HEK293 (cell line): ENCODE measurements around the gene CYP2R1.

Experiments used
- CTCF ChIA-PET: fragments of 350-600 bp; formaldehyde crosslinking; extraction: SDS; loops from one replicate; lab custom pipeline; 2021; ENCODE audit warnings: antibody characterized with exemption; lab: Yijun Ruan, JAX
- POLR2A ChIA-PET: fragments of 300-600 bp; formaldehyde crosslinking; extraction: SDS; loops from one replicate; lab custom pipeline; 2020; ENCODE audit warnings: antibody characterized with exemption, inconsistent platforms; lab: Yijun Ruan, JAX
- H3K27ac ChIP-seq: fragments of 200-500 bp; sonication (Bioruptor generic); 2 replicates; pipeline ENCODE4 v1.5.1; 2014; ENCODE audit warnings: low read depth, low read length, control low read depth, inconsistent platforms; ENCODE audit errors: extremely low read depth
- H3K36me3 ChIP-seq, 2 experiments: fragments of 200-500 bp in 1 of 2; sonication (Bioruptor generic) in 1 of 2; 1 replicate in 1 of 2; 2 replicates in 1 of 2; pipeline ENCODE4 v1.5.1; 2014 to 2017; ENCODE audit warnings: inconsistent platforms in 2 of 2, low read length in 2 of 2; ENCODE audit not compliant: control insufficient read depth in 2 of 2, insufficient read depth in 1 of 2
- H3K4me1 ChIP-seq: fragments of 200-500 bp; sonication (Bioruptor generic); 2 replicates; pipeline ENCODE4 v1.5.1; 2014; ENCODE audit warnings: mild to moderate bottlenecking, low read length, inconsistent platforms; ENCODE audit not compliant: control insufficient read depth, insufficient read depth
- H3K4me3 ChIP-seq: 2 replicates; pipeline ENCODE4 v1.5.1; 2011; ENCODE audit warnings: low read depth, mild to moderate bottlenecking, control low read depth, low read length, moderate library complexity
- H3K9me3 ChIP-seq: fragments of 200-500 bp; sonication (Bioruptor generic); 2 replicates; pipeline ENCODE4 v1.5.1; 2014; ENCODE audit warnings: low read depth, low read length, inconsistent platforms; ENCODE audit not compliant: control insufficient read depth, insufficient read depth
- GLI2 ChIP-seq: fragments of 450-650 bp; formaldehyde crosslinking; IDR thresholded peaks from 2 replicates; pipeline ENCODE4; 2017; ENCODE audit warnings: missing biosample characterization, missing genetic modification characterization, low read depth, borderline replicate concordance
- RBAK ChIP-seq: fragments of 450-650 bp; formaldehyde crosslinking; IDR thresholded peaks from 2 replicates; pipeline ENCODE4 v1.5.1; 2016; ENCODE audit warnings: missing biosample characterization, missing genetic modification characterization
- SP7 ChIP-seq: fragments of 450-650 bp; formaldehyde crosslinking; IDR thresholded peaks from 2 replicates; pipeline ENCODE4 v1.5.1; 2016; ENCODE audit warnings: missing biosample characterization, missing genetic modification characterization
- TCF7L2 ChIP-seq: IDR thresholded peaks from 2 replicates; pipeline ENCODE4 v1.6.1; 2011; ENCODE audit warnings: low read depth, mild to moderate bottlenecking, inconsistent platforms, low read length, moderate library complexity, borderline replicate concordance
- ZFP41 ChIP-seq: fragments of 450-650 bp; formaldehyde crosslinking; IDR thresholded peaks from 2 replicates; pipeline ENCODE4 v1.5.1; 2016; ENCODE audit warnings: missing biosample characterization, missing genetic modification characterization, borderline replicate concordance
- ZNF112 ChIP-seq: fragments of 450-650 bp; formaldehyde crosslinking; IDR thresholded peaks from 2 replicates; pipeline ENCODE4 v1.5.0; 2017; ENCODE audit warnings: missing biosample characterization, missing genetic modification characterization
- ZNF302 ChIP-seq: fragments of 450-650 bp; formaldehyde crosslinking; IDR thresholded peaks from 2 replicates; pipeline ENCODE4 v1.5.1; 2016; ENCODE audit warnings: missing biosample characterization, missing genetic modification characterization, low read depth
- ZNF623 ChIP-seq: fragments of 450-650 bp; formaldehyde crosslinking; IDR thresholded peaks from 2 replicates; pipeline ENCODE4 v1.5.1; 2016; ENCODE audit warnings: missing biosample characterization, missing genetic modification characterization
- ZNF677 ChIP-seq: fragments of 450-650 bp; IDR thresholded peaks from 2 replicates; pipeline ENCODE4 v1.5.0; 2018; ENCODE audit warnings: missing biosample characterization, mild to moderate bottlenecking, missing genetic modification characterization, moderate library complexity
- TF ChIP-seq, protein P1 (sequence below): fragments of 450-650 bp; formaldehyde crosslinking; IDR thresholded peaks from 2 replicates; pipeline ENCODE4 v1.5.1; 2016; ENCODE audit warnings: missing biosample characterization, missing genetic modification characterization

The CYP2R1 gene

DNA sequence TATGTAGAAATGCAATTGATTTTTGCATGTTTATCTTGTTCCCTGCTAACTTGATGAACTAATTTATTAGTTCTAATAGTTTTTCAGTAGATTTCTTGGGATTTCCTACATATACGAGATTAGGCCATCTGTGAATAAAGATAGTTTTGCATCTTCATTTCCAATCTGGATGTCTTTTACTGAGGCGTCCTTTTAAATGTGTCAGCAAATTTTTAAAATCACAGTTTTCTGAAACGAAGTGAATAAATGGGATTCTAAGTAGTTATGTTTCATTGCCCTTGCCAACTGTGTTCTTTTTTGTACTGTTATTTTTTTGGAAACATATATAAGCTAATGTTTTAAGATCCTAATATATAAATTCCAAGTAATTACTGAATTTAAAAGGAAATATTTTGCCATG, 50.0 kb downstream of the CYP2R1 start:
- CTCF ChIA-PET: no interaction called here
- TF ChIP-seq TCF7L2 (no peak), SP7 (tag by site-specific recombination) (no peak), ZNF623 (tag by site-specific recombination) (no peak), ZNF302 (tag by site-specific recombination) (no peak), GLI2 (tag by site-specific recombination) (no peak), ZFP41 (tag by site-specific recombination) (no peak)
- TF ChIP-seq, all 188 proteins: peak for 0
- H3K36me3 ChIP-seq: no peaks in the 10 kb centered on the region
- no peaks in the 10 kb centered on the region for H3K9me3 ChIP-seq
- POLR2A ChIA-PET: no interaction called here
- H3K4me3 ChIP-seq: no peak overlapping the region
- H3K27ac ChIP-seq: no peak overlapping the region
- no peaks in the 10 kb centered on the region for H3K4me1 ChIP-seq

DNA sequence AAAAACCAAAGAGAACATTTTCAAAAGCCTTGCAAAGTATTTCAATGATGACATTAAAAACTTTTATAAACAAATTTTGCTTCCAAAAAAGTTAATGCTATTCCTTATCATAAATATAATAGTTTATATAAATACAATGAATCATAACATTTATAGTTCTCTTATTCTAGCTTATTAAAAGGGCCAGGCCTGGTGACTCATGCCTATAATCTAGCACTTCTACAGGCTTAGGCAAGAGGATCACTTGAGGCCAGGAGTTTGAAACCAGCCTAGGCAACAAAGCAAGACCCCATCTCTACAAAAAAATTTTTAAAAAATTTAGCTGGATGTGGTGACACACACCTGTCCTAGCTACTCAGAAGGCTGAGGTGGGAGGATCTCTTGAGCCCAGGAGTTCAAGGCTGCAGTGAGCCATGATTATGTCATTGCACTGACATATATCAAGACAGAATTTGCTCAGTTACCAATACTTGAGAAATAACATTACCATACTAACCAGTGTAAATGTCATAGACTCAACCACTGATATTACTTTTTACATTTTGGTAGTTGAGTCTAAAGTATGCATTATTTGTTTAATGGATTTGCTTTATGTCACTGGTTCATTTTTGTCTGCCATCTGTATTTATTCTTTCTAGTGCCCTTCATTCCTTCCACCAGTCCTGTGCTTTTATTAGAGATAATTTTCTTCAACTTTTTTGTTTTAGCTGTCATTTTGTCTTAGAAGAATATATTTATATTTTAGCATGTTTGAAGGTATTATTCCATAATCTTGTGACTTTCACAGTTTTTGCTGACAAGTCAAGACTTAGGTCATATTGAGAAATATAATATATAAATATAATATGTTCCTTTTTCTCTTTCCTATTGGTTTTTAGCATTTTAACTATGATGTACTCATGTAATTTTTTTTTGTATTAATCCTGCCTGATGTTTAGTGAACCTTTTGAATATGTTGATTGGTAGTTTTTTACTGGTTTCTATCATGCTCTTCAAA, 56.2 kb downstream of the CYP2R1 start:
- Histone ChIP-seq H3K9me3 (no peaks in the 10 kb centered on the region), H3K27ac (no peak overlapping the region), H3K36me3 (no peaks in the 10 kb centered on the region), H3K4me3 (no peak overlapping the region), H3K4me1 (no peaks in the 10 kb centered on the region)
- POLR2A ChIA-PET: no interaction called here
- TF ChIP-seq, protein P1, sequence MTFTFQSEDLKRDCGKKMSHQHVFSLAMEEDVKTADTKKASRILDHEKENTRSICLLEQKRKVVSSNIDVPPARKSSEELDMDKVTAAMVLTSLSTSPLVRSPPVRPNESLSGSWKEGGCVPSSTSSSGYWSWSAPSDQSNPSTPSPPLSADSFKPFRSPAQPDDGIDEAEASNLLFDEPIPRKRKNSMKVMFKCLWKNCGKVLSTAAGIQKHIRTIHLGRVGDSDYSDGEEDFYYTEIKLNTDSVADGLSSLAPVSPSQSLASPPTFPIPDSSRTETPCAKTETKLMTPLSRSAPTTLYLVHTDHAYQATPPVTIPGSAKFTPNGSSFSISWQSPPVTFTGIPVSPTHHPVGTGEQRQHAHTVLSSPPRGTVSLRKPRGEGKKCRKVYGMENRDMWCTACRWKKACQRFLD (tag by site-specific recombination): no peak
- TF ChIP-seq ZNF112 (tag by site-specific recombination) (no peak), ZNF677 (tag by site-specific recombination) (no peak), RBAK (tag by site-specific recombination) (no peak)
- CTCF ChIA-PET: no interaction called here
